Left forelimb (tissue), 1 donor: ENCODE measurements around the gene GPT2.
"Not testable (repeated sequence)": the region's sequence is repeated elsewhere in the genome, so short reads cannot be mapped to it uniquely, and the experiment has no call there.

Source experiments
- DNase-seq: peaks from one replicate; pipeline ENCODE4 v3.0.0-alpha.2; 2018; ENCODE audit warnings: low spot score

Gene GPT2

DNA sequence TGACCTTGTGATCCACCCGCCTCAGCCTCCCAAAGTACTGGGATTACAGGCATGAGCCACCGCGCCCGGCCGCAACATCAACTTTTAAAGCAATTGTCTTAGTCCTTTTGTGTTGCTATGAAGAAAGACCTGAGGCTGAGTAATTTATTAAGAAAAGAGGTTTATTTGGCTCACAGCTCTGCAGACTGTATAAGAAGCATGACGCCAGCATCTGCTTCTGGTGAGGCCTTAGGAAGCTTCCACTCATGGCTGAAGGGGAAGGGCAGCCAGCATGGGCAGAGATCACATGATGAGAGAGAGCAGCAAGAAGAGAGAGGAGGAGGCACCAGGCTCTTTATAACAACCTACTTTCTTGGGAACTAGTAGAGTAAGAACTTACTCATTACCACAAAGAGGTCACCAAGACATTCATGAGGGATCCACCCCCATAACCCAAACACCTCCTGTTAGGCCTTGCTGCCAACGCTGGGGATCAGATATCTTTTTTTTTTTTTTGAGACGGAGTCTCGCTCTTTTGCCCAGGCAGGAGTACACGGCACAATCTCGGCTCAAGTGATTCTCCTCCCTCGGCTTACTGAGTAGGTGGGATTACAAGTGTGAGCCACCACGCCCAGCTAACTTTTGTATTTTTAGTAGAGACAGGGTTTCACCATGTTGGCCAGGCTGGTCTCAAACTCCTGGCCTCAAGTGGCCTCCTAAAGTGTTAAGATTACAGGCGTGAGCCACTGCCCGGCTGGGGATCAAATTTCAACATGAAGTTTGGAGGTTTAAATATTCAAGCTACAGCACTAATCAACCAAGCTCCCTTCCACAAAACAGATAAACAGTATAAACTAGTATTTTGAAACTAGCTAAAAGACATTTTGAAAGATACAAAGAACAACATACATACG lies 21.4 kb upstream of the GPT2 start:
- DNase-seq: no peak

DNA sequence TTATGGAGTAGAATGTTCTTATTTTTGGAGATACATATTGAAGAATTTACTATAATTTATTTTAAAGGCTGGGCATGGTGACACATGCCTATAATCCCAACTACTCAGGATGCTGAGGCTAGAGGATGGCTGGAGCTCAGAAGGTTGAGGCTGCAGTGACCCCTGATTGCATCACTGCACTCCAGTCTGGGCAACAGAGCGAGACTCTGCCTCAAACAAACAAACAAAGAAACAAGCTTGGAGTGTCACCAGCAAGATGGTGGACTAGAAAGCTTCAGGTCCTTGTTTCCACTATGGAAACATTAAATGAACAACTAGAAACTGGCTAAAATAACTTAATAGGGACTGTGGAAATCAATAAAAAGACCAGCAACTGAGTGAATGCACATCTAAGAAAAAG lies 17.9 kb upstream of the GPT2 start:
- DNase-seq: no peak

GRCh38 chr16:46867486-46867885 lies 16.7 kb upstream of the GPT2 start:
- not testable (repeated sequence) for DNase-seq

DNA sequence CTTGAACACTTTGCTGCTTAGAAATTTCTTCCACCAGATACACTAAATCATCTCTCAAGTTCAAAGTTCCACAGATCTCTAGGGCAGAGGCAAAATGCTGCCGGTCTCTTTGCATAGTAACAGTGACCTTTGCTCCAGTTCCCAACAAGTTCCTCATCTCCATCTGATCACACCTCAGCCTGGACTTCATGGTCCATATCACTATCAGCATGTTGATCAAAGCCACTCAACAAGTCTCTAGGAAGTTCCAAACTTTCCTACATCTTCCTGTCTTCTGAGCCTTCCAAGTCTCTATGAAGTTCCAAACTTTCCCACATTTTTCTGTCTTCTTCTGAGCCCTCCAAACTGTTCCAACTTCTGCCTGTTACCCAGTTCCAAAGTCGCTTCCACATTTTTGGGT lies 15.3 kb upstream of the GPT2 start:
- DNase-seq: not testable (repeated sequence)

GRCh38 chr16:46871597-46871996 lies 12.6 kb upstream of the GPT2 start:
- no peak for DNase-seq

DNA sequence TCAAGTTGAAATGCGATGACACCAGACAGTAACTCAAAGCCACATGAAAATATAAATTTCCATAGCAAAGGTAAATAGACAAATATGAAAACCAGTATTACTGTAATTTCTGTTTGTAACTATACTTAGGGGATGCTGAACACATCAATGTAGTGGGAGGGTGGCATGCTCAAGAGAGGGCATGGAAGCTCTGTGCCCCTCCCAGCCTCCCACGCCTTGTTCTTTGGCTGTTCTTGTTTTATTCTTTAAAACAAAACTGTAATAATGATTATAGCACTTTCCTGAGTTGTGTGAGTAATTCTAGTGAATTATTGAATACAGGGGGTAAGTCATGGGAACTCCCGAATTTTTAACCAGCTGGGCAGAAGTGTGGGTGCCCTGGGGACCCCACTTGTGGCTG lies 11.0 kb upstream of the GPT2 start:
- no peak for DNase-seq

DNA sequence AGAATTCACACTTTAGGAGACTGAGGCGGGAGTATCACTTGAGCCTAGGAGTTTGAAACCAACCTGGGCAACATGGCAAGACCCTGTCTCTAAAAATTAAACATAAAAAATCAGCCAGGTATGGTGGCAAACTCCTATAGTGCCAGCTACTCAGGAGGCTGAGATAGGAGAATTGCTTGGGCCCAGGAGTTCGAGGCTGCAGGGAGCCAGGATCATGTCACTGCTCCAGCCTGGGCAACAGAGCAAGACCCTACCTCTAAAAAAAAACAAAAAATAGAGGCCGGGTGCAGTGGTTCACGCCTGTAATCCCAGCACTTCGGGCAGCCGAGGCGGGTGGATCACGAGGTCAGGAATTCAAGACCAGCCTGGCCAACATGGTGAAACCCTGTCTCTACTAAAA lies 8.9 kb upstream of the GPT2 start:
- no peak for DNase-seq

GRCh38 chr16:46882304-46882939 lies 1.7 kb upstream of the GPT2 start:
- no peak for DNase-seq

- no peak for DNase-seq
Measured at GRCh38 chr16:46882940-46883307, 1.2 kb upstream of the GPT2 start.

DNA sequence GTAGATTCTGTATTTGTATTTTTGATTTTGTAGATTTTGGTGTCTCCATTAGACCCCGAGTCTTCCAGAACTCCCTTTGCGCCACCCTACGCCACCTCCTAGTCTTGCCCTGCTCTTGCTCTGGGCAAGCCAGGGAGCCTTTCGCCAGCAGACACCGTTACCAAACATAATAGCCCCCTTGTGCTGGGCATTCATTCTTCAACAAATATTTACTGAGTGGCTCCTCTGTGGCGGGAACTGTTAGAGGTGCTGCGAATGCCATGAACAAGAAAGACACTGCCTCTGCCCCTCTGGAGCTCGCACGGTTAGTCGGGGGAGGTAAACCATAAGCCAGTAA lies 841 bp upstream of the GPT2 start:
- DNase-seq: no peak

GRCh38 chr16:46884513-46885293 lies 541 bp downstream of the GPT2 start:
- DNase-seq: no peak

DNA sequence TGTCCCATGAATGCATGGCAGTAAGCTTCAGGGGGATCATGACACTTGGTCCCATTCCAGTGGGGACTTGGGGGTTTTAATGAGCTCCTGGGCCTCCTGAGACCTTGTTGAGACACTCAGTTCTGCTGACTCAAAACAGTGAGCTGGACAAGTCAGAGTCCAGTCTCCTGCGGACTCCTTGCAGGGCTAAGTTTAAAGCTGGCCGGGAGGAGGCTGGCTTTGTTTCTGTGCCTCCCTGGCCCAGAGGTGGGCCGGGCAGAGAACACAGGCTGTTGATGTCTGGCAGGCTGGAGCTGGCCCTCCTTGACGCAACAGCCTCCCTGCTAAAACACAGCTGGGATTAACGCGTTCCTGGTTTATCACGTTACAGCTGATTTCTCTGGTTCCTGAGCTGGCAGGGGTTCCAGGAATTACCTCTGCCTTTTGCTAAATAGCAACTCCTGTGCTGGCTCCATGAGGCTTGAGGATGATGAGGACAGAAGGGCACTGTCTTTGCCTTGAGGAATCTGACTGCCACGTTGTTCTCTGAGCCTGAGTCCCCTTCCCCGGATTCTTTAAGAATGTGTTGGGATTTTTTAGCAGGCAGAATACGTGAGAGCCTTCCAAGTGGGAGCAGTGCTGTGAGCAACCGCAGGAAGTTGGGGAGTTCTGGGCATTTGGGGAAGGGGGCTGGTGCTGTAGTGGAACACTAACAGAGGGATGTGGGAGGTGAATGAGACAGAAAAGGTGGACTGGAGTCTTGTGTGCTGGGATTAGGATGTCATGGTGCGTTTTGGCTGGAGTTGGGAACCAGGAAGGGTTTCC lies 2.0 kb downstream of the GPT2 start:
- DNase-seq: no peak

- no peak for DNase-seq
Measured at GRCh38 chr16:46886764-46887523, 2.8 kb downstream of the GPT2 start.

GRCh38 chr16:46887524-46887854 lies 3.3 kb downstream of the GPT2 start:
- DNase-seq: no peak

DNA sequence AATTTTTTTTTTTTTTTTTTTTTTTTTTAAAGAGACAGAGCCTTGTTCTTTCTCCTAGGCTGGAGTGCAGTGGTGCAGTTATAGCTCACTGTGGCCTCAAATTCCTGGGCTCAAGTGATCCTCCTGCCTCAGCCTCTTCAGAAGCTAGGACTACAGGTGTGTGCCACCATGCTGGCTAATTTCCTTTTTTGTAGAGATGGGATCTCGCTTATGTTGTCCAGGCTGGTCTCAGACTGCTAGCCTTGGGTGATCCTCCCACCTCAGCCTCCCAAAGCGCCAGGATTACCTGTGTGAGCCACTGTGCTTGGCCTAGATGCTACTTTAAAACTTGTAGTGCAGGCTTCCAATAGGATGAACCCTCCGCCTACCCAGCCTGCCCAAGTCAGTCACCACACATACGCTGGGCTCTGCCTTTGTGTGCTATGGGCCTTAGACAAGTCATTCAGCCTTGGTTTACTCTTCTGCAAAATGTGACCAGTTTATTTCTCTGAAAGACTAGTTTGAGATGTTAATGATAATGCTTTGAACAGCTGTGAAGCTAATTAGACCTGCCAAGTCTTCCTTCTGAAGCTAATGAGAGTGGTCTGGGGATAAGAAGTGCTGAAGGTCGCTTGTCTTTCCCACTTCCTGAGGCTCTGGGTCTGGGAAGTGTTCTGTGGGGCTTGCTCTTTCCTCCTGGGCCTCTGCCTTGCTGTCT lies 5.2 kb downstream of the GPT2 start:
- DNase-seq: no peak

DNA sequence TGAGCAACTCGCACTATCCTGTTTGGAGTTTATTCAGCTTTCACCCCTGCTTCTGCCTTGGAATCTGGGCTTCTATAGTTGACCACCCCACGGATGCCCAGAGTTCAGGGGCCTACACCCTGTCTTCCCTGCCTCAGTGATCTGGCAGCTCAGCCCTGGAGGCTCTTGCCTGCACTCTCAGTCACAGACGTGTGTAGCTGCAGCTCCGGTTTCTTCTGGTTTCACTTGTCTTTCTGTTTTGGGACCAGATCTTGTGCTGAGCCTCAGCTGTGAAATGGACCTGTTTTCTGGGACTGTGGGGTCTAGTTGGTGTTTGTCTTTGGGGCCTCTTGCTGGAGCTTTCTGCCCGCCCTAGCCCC lies 5.8 kb downstream of the GPT2 start:
- DNase-seq: no peak

GRCh38 chr16:46891910-46892309 lies 7.7 kb downstream of the GPT2 start:
- DNase-seq: no peak

GRCh38 chr16:46894036-46894672 lies 10.0 kb downstream of the GPT2 start:
- no peak for DNase-seq

DNA sequence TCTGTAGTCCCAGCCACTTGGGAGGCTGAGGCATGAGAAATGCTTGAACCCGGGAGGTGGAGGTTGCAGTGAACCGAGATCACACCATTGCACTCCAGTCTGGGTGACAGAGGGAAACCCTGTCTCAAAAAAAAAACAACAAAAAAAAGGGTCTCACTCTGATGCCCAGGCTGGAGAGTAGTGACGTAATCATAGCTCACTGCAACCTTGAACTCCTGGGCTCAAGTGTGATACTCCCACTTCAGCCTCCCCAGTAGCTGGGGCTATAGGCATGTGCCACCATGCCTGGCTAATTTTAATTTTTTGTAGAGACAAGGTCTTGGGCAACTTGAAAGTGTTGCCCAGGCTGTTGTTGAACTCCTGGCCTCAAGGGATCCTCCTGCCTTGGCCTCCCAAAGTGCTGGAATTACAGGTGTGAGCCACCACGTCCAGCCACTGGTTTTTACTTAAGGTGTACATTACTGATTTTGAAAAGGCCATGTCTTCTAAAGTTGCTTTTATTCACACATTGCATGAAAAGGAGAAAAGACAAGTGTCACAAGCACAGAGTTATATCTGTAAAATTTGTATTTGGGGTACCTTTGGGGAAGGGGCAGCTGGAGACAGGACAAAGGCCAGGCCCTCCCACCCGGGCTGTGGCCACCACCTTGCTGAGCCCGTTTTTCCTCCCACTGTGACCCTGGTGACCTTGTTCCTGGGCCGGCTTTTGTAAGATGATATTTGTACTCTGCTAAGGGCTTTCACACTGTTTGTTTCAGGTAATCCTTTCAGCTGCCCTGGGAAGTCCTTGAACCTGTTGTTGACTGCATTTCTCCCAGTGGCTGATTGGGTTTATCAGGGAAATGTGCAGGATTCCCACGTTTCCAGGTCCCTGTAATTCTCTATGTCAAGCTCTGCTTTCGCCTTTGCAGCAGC lies 11.5 kb downstream of the GPT2 start:
- no peak for DNase-seq
